HepG2 (cell line): ENCODE measurements around the gene CLDN7. TPM values are rescaled to one million over a fixed set of nuclear protein-coding genes. Genes with fewer than 3 reads are reported as not detected.
A peak's percentile ranks its signal among the peaks of the same experiment; 100 is the strongest.

ENCODE experiments used
- BORCS8-MEF2B ChIP-seq: sonication (generic); formaldehyde crosslinking; IDR thresholded peaks from 2 replicates; pipeline ENCODE4 v1.8.0; 2022; ENCODE audit warnings: mild to moderate bottlenecking, missing genetic modification reagents
- DPF2 ChIP-seq: sonication (generic); formaldehyde crosslinking; IDR thresholded peaks from 2 replicates; pipeline ENCODE4 v1.4.0; 2020; ENCODE audit warnings: mild to moderate bottlenecking, low read depth, missing genetic modification reagents, borderline replicate concordance
- HDAC2 ChIP-seq: sonication (generic); formaldehyde crosslinking; IDR thresholded peaks from 2 replicates; pipeline ENCODE4 v1.4.0; 2020; ENCODE audit warnings: missing genetic modification reagents
- HIVEP1 ChIP-seq: sonication (generic); formaldehyde crosslinking; IDR thresholded peaks from 2 replicates; pipeline ENCODE4 v1.4.0; 2020; ENCODE audit warnings: mild to moderate bottlenecking, missing genetic modification reagents
- KDM4B ChIP-seq: sonication (generic); formaldehyde crosslinking; IDR thresholded peaks from 2 replicates; pipeline ENCODE4 v1.4.0; 2020; ENCODE audit warnings: missing genetic modification reagents
- MEIS1 ChIP-seq: sonication (generic); formaldehyde crosslinking; IDR thresholded peaks from 2 replicates; pipeline ENCODE4 v1.9.0; 2021; ENCODE audit warnings: mild to moderate bottlenecking, missing genetic modification reagents, moderate library complexity, borderline replicate concordance
- PATZ1 ChIP-seq: sonication (generic); formaldehyde crosslinking; IDR thresholded peaks from 2 replicates; pipeline ENCODE4 v1.4.0; 2020; ENCODE audit warnings: missing genetic modification reagents
- POLR2G ChIP-seq: fragments of 200-400 bp; formaldehyde crosslinking; IDR thresholded peaks from 2 replicates; pipeline ENCODE4 v1.6.1; 2018; ENCODE audit warnings: mild to moderate bottlenecking, low read depth, low read length, moderate library complexity
- RFX3 ChIP-seq: IDR thresholded peaks from 2 replicates; pipeline ENCODE4 v1.6.1; 2016; ENCODE audit warnings: missing biosample characterization, missing genetic modification reagents
- RXRA ChIP-seq: sonication (generic); formaldehyde crosslinking; IDR thresholded peaks from 2 replicates; pipeline ENCODE4 v1.5.1; 2020; ENCODE audit warnings: missing genetic modification reagents
- SP5 ChIP-seq: IDR thresholded peaks from 2 replicates; pipeline ENCODE4 v1.6.1; 2016; ENCODE audit warnings: low read depth, borderline replicate concordance
- STAG1 ChIP-seq: sonication (generic); formaldehyde crosslinking; IDR thresholded peaks from 2 replicates; pipeline ENCODE4 v1.4.0; 2020; ENCODE audit warnings: missing genetic modification reagents
- TFE3 ChIP-seq: IDR thresholded peaks from 2 replicates; pipeline ENCODE4 v1.6.1; 2016
- WIZ ChIP-seq: sonication (generic); formaldehyde crosslinking; IDR thresholded peaks from 2 replicates; pipeline ENCODE4 v1.5.1; 2020; ENCODE audit warnings: mild to moderate bottlenecking, missing genetic modification reagents
- ZBTB3 ChIP-seq: sonication (generic); formaldehyde crosslinking; IDR thresholded peaks from 2 replicates; pipeline ENCODE4 v1.4.0; 2020; ENCODE audit warnings: low read depth, mild to moderate bottlenecking, moderate library complexity, missing genetic modification reagents, borderline replicate concordance
- ZNF10 ChIP-seq: sonication (generic); formaldehyde crosslinking; IDR thresholded peaks from 2 replicates; pipeline ENCODE4 v1.4.0; 2020; ENCODE audit warnings: mild to moderate bottlenecking, low read depth, missing genetic modification reagents, borderline replicate concordance
- ZNF432 ChIP-seq: sonication (generic); formaldehyde crosslinking; IDR thresholded peaks from 2 replicates; pipeline ENCODE4 v1.5.0; 2020; ENCODE audit warnings: missing genetic modification reagents, mild to moderate bottlenecking, borderline replicate concordance
- ZNF460 ChIP-seq: sonication (generic); formaldehyde crosslinking; IDR thresholded peaks from 2 replicates; pipeline ENCODE4 v1.5.1; 2020; ENCODE audit warnings: missing genetic modification reagents, mild to moderate bottlenecking, borderline replicate concordance
- ZNF501 ChIP-seq: sonication (generic); formaldehyde crosslinking; IDR thresholded peaks from 2 replicates; pipeline ENCODE4 v1.5.1; 2020; ENCODE audit warnings: mild to moderate bottlenecking, moderate library complexity, missing genetic modification reagents
- ZNF747 ChIP-seq: sonication (generic); formaldehyde crosslinking; IDR thresholded peaks from 2 replicates; pipeline ENCODE4 v1.8.1; 2023; ENCODE audit warnings: missing genetic modification reagents, mild to moderate bottlenecking, borderline replicate concordance
- polyA plus RNA-seq, 8 experiments: library from polyadenylated mRNA; depleted of rRNA in 3 of 8; stranded (reverse) in 7 of 8; unstranded in 1 of 8; fragments of >200 nt; fragmentation: Illumina TruSeq in 4 of 8; extraction: Trizol in 4 of 8; gene quantifications; 2 replicates each; pipeline versions ENCODE4 v1.2.1 to v1.2.3, GENCODE V29; 2011 to 2016; ENCODE audit warnings: low read depth in 4 of 8, missing spikeins in 1 of 8, mixed read lengths in 1 of 8; ENCODE audit not compliant: insufficient read depth in 1 of 8
- total RNA-seq, 5 experiments: library from RNA; depleted of rRNA; stranded (reverse); fragments of >200 nt; fragmentation: Illumina TruSeq; extraction: Trizol; gene quantifications; 2 replicates each; pipeline ENCODE4 v1.2.3, GENCODE V29; 2016; ENCODE audit warnings: low read depth in 1 of 5
- TF ChIP-seq, protein P1 (sequence below): sonication (generic); formaldehyde crosslinking; IDR thresholded peaks from 2 replicates; pipeline ENCODE4 v1.4.0; 2020; ENCODE audit warnings: missing genetic modification reagents, borderline replicate concordance

Gene CLDN7
- total and polyA plus RNA-seq, 2 of the 13 experiments (the other 11 are each of a cell fraction or from before 2014, with no cell fraction given): not detected

DNA sequence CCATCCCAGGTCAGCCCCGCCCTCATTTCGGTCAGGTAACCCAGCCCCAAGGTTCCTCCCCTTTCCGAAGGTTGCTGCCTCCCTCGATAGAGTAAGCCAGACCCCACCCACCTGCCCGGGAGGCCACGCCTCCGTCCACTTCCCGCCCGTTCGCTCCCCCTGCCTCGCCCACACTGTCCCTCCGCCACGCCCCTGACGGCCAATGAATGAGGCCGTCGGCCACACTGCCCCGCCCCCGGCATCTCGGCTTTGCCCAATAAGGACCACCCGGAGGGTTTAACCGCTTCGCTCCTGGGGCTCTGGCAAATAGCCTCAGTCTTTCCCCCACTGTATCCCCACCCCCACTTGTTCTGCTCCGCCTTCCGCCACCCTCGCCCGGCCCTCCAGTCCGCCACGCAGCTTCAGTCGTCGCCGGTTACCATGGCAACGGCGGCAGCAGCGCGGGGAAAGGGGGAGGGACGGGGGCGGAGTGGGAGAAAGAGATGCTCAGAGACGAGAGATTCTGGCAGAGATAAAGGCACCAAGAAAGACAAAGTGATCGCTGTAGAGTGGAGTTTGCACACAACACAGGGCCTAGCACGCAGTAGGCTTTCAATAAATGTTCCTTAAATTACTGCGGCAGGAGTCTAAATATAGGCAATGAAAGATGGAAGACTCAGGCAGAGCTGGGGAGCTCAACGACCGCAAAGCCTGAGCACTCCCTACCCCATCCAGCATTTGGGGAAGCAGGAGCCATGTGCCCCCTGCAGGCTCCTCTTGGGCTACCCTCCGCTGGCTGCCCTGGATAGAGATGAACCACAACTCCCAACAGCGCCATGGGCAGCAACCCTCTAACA is 47.8 kb downstream of the CLDN7 start (continued):
- peak; percentile 49; the same call in 1 of the 2 replicates for TF ChIP-seq PATZ1 (CRISPR knock-in tag)
- TF ChIP-seq ZNF10 (CRISPR knock-in tag): no peak
- TF ChIP-seq HIVEP1 (CRISPR knock-in tag): 0 out of 2 replicates have a peak, but pooled peaks have one; percentile 56
- TF ChIP-seq ZNF432 (CRISPR knock-in tag): no peak
- peak; percentile 80; the same call in 1 of the 2 replicates for TF ChIP-seq MEIS1 (CRISPR knock-in tag)
- 0 out of 2 replicates have a peak, but pooled peaks have one; percentile 15 for TF ChIP-seq ZNF747 (CRISPR knock-in tag)
- TF ChIP-seq ZBTB3: no peak
- peak; percentile 20; the same call in 1 of the 2 replicates for TF ChIP-seq RXRA (CRISPR knock-in tag)
- no peak for TF ChIP-seq TFE3 (CRISPR knock-in tag)
- no peak for TF ChIP-seq ZNF460 (CRISPR knock-in tag)
- no peak for TF ChIP-seq POLR2G
- TF ChIP-seq HDAC2 (CRISPR knock-in tag): no peak
- 0 out of 2 replicates have a peak, but pooled peaks have one; percentile 27 for TF ChIP-seq BORCS8-MEF2B (CRISPR knock-in tag)
- TF ChIP-seq SP5 (CRISPR knock-in tag): peak; percentile 72; the same call in 1 of the 2 replicates
- no peak for TF ChIP-seq DPF2
- peak; percentile 57 for TF ChIP-seq ZNF501 (CRISPR knock-in tag)
- TF ChIP-seq, protein P1, sequence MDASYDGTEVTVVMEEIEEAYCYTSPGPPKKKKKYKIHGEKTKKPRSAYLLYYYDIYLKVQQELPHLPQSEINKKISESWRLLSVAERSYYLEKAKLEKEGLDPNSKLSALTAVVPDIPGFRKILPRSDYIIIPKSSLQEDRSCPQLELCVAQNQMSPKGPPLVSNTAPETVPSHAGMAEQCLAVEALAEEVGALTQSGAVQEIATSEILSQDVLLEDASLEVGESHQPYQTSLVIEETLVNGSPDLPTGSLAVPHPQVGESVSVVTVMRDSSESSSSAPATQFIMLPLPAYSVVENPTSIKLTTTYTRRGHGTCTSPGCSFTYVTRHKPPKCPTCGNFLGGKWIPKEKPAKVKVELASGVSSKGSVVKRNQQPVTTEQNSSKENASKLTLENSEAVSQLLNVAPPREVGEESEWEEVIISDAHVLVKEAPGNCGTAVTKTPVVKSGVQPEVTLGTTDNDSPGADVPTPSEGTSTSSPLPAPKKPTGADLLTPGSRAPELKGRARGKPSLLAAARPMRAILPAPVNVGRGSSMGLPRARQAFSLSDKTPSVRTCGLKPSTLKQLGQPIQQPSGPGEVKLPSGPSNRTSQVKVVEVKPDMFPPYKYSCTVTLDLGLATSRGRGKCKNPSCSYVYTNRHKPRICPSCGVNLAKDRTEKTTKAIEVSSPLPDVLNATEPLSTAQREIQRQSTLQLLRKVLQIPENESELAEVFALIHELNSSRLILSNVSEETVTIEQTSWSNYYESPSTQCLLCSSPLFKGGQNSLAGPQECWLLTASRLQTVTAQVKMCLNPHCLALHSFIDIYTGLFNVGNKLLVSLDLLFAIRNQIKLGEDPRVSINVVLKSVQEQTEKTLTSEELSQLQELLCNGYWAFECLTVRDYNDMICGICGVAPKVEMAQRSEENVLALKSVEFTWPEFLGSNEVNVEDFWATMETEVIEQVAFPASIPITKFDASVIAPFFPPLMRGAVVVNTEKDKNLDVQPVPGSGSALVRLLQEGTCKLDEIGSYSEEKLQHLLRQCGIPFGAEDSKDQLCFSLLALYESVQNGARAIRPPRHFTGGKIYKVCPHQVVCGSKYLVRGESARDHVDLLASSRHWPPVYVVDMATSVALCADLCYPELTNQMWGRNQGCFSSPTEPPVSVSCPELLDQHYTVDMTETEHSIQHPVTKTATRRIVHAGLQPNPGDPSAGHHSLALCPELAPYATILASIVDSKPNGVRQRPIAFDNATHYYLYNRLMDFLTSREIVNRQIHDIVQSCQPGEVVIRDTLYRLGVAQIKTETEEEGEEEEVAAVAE (CRISPR knock-in tag): peak; percentile 45; the same call in 1 of the 2 replicates
- peak; percentile 58 for TF ChIP-seq STAG1 (CRISPR knock-in tag)
- peak; percentile 86 for TF ChIP-seq RFX3 (CRISPR knock-in tag)
- no peak for TF ChIP-seq WIZ
- TF ChIP-seq KDM4B (CRISPR knock-in tag): no peak
